ENCODE results near the gene LRP1B. TPM values are rescaled to one million over a fixed set of nuclear protein-coding genes. Genes with fewer than 3 reads are reported as not detected.

LRP1B gene
- total RNA-seq, 4 donors from 2014 or later: 3.6 to 10.1 (median 6.1) TPM

DNA sequence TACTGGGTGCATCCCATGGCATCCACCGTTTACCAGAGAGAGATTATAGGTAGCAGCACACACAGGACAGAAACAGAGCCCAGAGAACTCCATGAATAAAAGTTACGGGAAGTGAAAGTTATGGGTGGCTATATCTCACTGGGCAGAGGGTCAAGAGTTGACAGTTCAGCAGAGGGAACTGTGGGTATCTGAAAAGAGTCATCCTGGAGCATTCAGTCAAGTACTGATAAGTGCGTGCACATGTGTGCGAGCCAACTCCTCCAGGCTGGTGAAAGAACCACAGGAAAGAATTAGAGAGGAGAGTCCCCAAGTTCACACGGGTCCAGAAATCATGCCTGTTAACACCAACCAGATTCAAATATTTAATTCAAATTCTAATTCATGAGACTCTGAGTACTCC, 1588.2 kb downstream of the LRP1B start:
- DNase-seq (ENCODE audit: low spot score) (no peak), ATAC-seq (ENCODE audit: low FRiP score) (no peak)
- TF ChIP-seq, protein P1, sequence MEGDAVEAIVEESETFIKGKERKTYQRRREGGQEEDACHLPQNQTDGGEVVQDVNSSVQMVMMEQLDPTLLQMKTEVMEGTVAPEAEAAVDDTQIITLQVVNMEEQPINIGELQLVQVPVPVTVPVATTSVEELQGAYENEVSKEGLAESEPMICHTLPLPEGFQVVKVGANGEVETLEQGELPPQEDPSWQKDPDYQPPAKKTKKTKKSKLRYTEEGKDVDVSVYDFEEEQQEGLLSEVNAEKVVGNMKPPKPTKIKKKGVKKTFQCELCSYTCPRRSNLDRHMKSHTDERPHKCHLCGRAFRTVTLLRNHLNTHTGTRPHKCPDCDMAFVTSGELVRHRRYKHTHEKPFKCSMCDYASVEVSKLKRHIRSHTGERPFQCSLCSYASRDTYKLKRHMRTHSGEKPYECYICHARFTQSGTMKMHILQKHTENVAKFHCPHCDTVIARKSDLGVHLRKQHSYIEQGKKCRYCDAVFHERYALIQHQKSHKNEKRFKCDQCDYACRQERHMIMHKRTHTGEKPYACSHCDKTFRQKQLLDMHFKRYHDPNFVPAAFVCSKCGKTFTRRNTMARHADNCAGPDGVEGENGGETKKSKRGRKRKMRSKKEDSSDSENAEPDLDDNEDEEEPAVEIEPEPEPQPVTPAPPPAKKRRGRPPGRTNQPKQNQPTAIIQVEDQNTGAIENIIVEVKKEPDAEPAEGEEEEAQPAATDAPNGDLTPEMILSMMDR (IDR thresholded peaks at IDR 0.05): no peak

GRCh38 chr2:140539242-140539875, 1591.5 kb downstream of the LRP1B start:
- DNase-seq (ENCODE audit: low spot score): no peak
- TF ChIP-seq, protein P1 (IDR thresholded peaks at IDR 0.05): no peak
- no peak for ATAC-seq (ENCODE audit: low FRiP score)

DNA sequence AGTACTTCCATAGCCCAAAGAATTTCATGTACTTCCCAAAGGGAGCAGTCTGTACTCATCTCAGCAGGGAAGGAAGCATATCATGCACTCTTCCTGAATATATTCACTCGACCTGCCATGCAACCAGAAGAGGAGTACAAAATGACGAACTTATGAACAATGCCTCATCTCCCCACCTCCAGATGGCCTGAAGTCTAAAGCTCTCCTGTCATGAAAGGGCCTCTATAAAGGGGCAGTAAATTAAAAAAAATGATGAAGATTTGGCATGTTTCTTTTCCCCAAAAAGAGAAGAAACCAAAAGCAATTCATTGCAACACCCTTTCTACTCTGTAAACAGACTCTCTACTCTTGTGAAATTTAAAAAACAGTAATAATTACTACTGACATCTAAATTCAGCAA, 1601.1 kb downstream of the LRP1B start:
- DNase-seq (ENCODE audit: low spot score) (no peak), ATAC-seq (ENCODE audit: low FRiP score) (no peak)
- TF ChIP-seq, protein P1 (IDR thresholded peaks at IDR 0.05): no peak

- TF ChIP-seq, protein P1 (IDR thresholded peaks at IDR 0.05): no peak
- ATAC-seq (ENCODE audit: low FRiP score) (no peak), DNase-seq (ENCODE audit: low spot score) (no peak)
Observed at GRCh38 chr2:140528982-140529381, 1601.8 kb downstream of the LRP1B start.

GRCh38 chr2:140526575-140526974, 1604.2 kb downstream of the LRP1B start:
- DNase-seq (ENCODE audit: low spot score): no peak
- TF ChIP-seq, protein P1 (IDR thresholded peaks at IDR 0.05): no peak
- ATAC-seq (ENCODE audit: low FRiP score): no peak

DNA sequence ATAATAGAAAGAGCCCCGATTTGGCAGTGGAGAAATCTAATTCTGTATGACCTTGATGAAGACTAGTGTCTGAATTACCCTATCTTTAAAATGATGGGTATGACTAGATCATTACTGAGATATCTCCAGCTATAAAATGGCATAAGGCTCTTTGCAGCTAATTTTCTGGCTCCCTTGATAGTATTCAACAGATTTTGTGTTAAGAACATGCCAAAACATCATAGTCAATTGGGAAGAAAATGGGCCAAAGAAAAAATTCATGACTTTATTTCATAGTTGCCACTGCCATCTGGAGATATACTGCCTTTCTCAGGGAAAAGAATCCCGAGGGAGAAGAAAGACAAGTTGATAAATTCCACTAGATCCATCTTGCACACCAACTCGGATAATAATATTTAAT, 1618.7 kb downstream of the LRP1B start:
- no peak for ATAC-seq (ENCODE audit: low FRiP score)

GRCh38 chr2:140509765-140510164, 1621.1 kb downstream of the LRP1B start:
- ATAC-seq (ENCODE audit: low FRiP score) (no peak), DNase-seq (ENCODE audit: low spot score) (no peak)
- TF ChIP-seq, protein P1 (IDR thresholded peaks at IDR 0.05): no peak

More for the DNA sequence above, 1618.7 kb downstream of the LRP1B start:
- no peak for DNase-seq (ENCODE audit: low spot score)
- TF ChIP-seq, protein P1 (IDR thresholded peaks at IDR 0.05): no peak

All from omental fat pad (tissue), 4 donors.